ENCODE measurements around the gene SEZ6L.
A peak's percentile ranks its signal among the peaks of the same experiment; 100 is the strongest.

Gene SEZ6L

DNA sequence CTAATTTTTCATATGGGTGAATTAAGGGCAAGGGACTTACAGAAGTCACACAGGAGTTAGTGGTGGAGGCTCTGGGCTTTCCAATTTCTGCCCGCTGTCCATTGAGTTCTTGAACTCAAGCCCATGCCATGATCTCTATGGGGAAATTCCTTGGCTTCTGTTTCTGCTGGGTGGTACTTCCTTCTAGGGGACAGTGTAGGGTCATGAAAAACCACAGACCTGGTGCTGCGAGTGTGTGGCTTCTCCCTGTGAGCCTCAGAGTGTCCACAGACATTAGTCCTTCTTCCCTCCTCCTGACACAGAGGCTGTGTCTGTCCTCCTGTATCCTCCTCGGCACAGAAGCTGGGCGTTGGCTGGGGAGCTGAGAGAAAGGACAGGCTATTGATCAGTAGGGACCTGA lies 6.3 kb upstream of the SEZ6L start:
- Histone ChIP-seq H3K4me1 (ENCODE audit: control extremely low read depth in 1 of 4, control insufficient read depth in 4 of 4, insufficient read depth in 4 of 4, low read length in 3 of 4) (peaks cover 0 to 1% (median 0%) of the 10 kb centered on the region in 4 experiments), H3K27me3 (replicated peaks in 2 of 5; ENCODE audit: control insufficient read depth in 4 of 5, insufficient read depth in 5 of 5, low read length in 4 of 5) (peaks cover 2 to 36% (median 7%) of the 10 kb centered on the region in 5 experiments), H3K9me3 (ENCODE audit: control extremely low read depth in 1 of 5, control insufficient read depth in 4 of 5, insufficient read depth in 2 of 5, low read depth in 1 of 5, low read length in 4 of 5) (no peaks in the 10 kb centered on the region), H3K4me3 (ENCODE audit: control insufficient read depth in 1 of 7, extremely low read depth in 1 of 7, insufficient read depth in 4 of 7, low read depth in 2 of 7, low read length in 6 of 7) (no peak overlapping the region), H3K27ac (ENCODE audit: insufficient read depth in 1 of 2, low read depth in 1 of 2, low read length in 2 of 2, poor library complexity in 1 of 2, severe bottlenecking in 2 of 2) (no peak overlapping the region), H3K36me3 (ENCODE audit: control insufficient read depth in 4 of 4, insufficient read depth in 4 of 4, low read length in 3 of 4) (no peaks in the 10 kb centered on the region)
- WGBS (ENCODE audit: insufficient coverage): 59% methylated on average over 2 of the region's 4 CpGs
- DNase-seq: no peak
- POLR2A ChIA-PET: no interaction called here
- CTCF ChIA-PET: no interaction called here

DNA sequence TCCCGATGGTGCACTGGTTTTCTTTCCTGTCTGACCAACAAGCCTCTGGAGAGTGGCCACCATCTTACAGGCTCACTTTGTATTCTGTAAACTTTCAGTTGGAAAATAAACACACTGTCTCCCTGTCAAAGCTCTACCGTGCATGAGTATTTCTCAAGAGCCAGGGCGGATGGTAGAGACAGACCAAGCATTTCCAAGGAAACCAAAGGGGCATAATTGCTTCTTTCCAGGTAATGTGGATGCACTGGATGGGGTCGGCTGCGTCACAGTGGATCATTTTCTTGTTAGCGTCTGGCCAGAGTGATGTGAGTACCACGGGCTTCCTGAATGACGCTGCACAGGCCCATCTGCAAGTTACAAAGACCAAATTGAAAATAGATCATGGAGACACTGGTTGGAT lies 5.1 kb upstream of the SEZ6L start:
- Histone ChIP-seq H3K27ac (ENCODE audit: insufficient read depth in 1 of 2, low read depth in 1 of 2, low read length in 2 of 2, poor library complexity in 1 of 2, severe bottlenecking in 2 of 2) (no peak overlapping the region), H3K27me3 (replicated peaks in 2 of 5; ENCODE audit: control insufficient read depth in 4 of 5, insufficient read depth in 5 of 5, low read length in 4 of 5) (peaks cover 2 to 36% (median 7%) of the 10 kb centered on the region in 5 experiments), H3K4me3 (ENCODE audit: control insufficient read depth in 1 of 7, extremely low read depth in 1 of 7, insufficient read depth in 4 of 7, low read depth in 2 of 7, low read length in 6 of 7) (no peak overlapping the region), H3K4me1 (ENCODE audit: control extremely low read depth in 1 of 4, control insufficient read depth in 4 of 4, insufficient read depth in 4 of 4, low read length in 3 of 4) (peaks cover 0 to 14% (median 10%) of the 10 kb centered on the region in 4 experiments), H3K9me3 (ENCODE audit: control extremely low read depth in 1 of 5, control insufficient read depth in 4 of 5, insufficient read depth in 2 of 5, low read depth in 1 of 5, low read length in 4 of 5) (no peaks in the 10 kb centered on the region), H3K36me3 (ENCODE audit: control insufficient read depth in 4 of 4, insufficient read depth in 4 of 4, low read length in 3 of 4) (no peaks in the 10 kb centered on the region)
- POLR2A ChIA-PET: no interaction called here
- DNase-seq: no peak
- 82% methylated on average over 8 of the region's 8 CpGs for WGBS (ENCODE audit: insufficient coverage)
- CTCF ChIA-PET: no interaction called here

DNA sequence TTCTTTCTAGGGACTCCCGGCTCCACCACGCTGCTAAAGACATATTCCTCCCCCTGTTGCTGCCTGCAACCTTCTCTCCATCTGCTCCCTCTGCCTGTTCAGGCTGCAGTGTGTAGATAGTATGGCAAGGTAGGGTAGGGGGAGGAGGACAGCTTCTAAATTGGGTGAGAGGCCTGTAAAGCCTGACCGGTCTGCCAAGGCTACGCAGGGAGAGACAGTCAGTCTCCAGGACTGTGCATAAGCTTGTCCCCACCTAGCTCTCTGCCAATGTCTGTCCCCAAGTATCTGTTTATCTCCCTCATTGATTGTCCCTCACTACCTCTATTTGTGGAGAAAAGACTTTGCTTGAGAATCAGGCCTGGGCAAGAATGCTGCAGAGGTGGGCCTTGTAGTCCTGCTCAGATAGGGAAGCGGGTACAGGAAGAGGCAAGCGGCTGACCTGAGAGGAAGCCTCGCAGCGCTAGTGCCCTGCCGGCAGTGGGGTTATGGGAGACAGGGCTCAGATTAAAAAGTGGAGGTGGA lies 871 bp upstream of the SEZ6L start:
- no peaks in the 10 kb centered on the region for H3K36me3 ChIP-seq (ENCODE audit: control insufficient read depth in 4 of 4, insufficient read depth in 4 of 4, low read length in 3 of 4)
- no peak overlapping the region for H3K27ac ChIP-seq (ENCODE audit: insufficient read depth in 1 of 2, low read depth in 1 of 2, low read length in 2 of 2, poor library complexity in 1 of 2, severe bottlenecking in 2 of 2)
- peaks cover 2 to 32% (median 20%) of the 10 kb centered on the region in 5 experiments for H3K27me3 ChIP-seq (replicated peaks in 2 of 5; ENCODE audit: control insufficient read depth in 4 of 5, insufficient read depth in 5 of 5, low read length in 4 of 5)
- DNase-seq: peak in 2 of 3 donors; percentile 26 to 35
- peaks cover 0 to 26% (median 24%) of the 10 kb centered on the region in 4 experiments for H3K4me1 ChIP-seq (ENCODE audit: control extremely low read depth in 1 of 4, control insufficient read depth in 4 of 4, insufficient read depth in 4 of 4, low read length in 3 of 4)
- no peaks in the 10 kb centered on the region for H3K9me3 ChIP-seq (ENCODE audit: control extremely low read depth in 1 of 5, control insufficient read depth in 4 of 5, insufficient read depth in 2 of 5, low read depth in 1 of 5, low read length in 4 of 5)
- POLR2A ChIA-PET: no interaction called here
- WGBS (ENCODE audit: insufficient coverage): 0% methylated on average over 5 of the region's 9 CpGs
- peak overlapping the region in 2 of 7 experiments; percentile 58 to 62 for H3K4me3 ChIP-seq (ENCODE audit: control insufficient read depth in 1 of 7, extremely low read depth in 1 of 7, insufficient read depth in 4 of 7, low read depth in 2 of 7, low read length in 6 of 7)
- CTCF ChIA-PET: no interaction called here

DNA sequence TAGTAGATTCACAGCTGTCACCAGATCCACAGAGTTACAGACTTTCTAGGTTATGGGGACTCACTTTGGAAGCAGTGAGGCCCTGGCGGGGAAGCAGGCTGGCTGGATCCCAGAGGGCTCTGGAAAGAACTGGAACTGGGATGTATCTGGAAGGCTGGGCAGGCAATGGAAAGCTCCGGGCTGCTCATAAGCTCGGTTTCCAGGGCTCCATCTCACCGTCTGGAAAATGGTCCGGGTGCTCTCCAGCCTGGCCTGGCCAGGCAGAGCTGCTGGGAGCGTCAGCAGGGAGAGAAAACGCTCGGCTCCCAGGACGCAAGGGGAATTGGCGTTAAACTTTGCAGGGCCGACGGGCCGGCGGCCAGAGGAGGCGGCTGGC lies 335 bp upstream of the SEZ6L start:
- Histone ChIP-seq H3K4me1 (ENCODE audit: control extremely low read depth in 1 of 4, control insufficient read depth in 4 of 4, insufficient read depth in 4 of 4, low read length in 3 of 4) (peaks cover 0 to 26% (median 24%) of the 10 kb centered on the region in 4 experiments), H3K9me3 (ENCODE audit: control extremely low read depth in 1 of 5, control insufficient read depth in 4 of 5, insufficient read depth in 2 of 5, low read depth in 1 of 5, low read length in 4 of 5) (no peaks in the 10 kb centered on the region), H3K4me3 (ENCODE audit: control insufficient read depth in 1 of 7, extremely low read depth in 1 of 7, insufficient read depth in 4 of 7, low read depth in 2 of 7, low read length in 6 of 7) (peak overlapping the region in 6 of 7 experiments; percentile 40 to 62 (median 56)), H3K27me3 (replicated peaks in 2 of 5; ENCODE audit: control insufficient read depth in 4 of 5, insufficient read depth in 5 of 5, low read length in 4 of 5) (peaks cover 2 to 34% (median 20%) of the 10 kb centered on the region in 5 experiments), H3K36me3 (ENCODE audit: control insufficient read depth in 4 of 4, insufficient read depth in 4 of 4, low read length in 3 of 4) (no peaks in the 10 kb centered on the region), H3K27ac (ENCODE audit: insufficient read depth in 1 of 2, low read depth in 1 of 2, low read length in 2 of 2, poor library complexity in 1 of 2, severe bottlenecking in 2 of 2) (no peak overlapping the region)
- 12% methylated on average over 11 of the region's 15 CpGs for WGBS (ENCODE audit: insufficient coverage)
- CTCF ChIA-PET: no interaction called here
- DNase-seq: no peak
- POLR2A ChIA-PET: interaction anchor here (0.6 kb wide), 1 partner anchor 1287 kb away, joined by 3 read pairs; no protein-coding TSS in a partner anchor

DNA sequence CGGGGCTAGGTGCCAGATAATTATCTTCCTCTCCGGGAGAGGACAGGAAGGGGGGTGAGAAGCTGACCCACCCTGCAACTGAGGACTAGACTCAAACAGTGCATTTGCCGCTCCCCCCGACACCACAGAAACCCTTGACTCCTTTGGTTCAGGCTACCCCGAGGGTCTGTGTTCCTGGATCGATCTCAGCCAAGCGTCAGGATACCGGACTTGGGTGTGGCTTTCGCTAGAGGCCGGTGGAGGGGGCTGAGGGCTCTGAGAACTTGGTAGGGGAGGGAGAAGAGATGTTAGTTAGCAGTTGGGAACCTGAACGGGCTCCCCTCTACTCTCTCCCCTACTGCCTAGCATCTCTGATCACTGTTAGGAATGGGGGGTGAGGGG lies 840 bp downstream of the SEZ6L start:
- H3K4me3 ChIP-seq (ENCODE audit: control insufficient read depth in 1 of 7, extremely low read depth in 1 of 7, insufficient read depth in 4 of 7, low read depth in 2 of 7, low read length in 6 of 7): peak overlapping the region in 6 of 7 experiments; percentile 35 to 58 (median 56)

DNA sequence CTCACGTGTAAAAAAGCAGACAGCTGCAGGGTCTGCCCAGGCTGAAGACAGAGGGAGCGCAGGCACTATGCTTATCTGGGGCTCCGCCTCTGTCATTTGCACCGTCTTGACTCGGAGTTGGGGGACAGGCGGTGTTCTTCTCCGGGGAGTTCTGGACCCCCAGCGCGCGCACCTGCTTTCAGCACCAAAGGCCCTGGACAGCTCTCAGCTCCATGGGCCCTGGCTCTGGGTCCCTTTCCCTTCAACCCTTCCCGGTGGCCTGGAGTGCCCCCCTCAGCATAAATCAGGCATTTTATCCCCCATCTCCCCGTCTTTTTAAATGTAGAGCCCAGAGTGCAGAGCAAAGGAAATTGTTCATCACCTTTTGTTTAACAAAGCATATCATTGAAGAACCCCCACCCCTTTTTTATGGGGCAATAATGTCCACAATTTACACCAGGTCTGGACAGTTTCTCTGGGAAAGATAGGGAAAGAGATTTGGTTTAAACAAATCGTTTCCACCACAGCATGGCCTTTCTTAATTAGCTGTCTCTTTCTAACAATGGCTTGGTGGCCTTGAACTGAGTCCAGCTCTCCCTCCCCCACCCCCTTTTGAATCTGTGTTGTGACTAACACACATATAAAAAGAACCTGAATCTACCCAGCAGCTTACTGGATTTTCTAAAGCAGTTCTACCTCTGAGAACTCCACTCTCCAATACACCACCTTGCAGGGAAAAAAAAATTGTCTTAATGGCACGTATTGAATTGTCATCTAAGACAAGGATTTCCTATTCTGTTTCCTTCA lies 1.7 kb downstream of the SEZ6L start:
- Histone ChIP-seq H3K27me3 (replicated peaks in 2 of 5; ENCODE audit: control insufficient read depth in 4 of 5, insufficient read depth in 5 of 5, low read length in 4 of 5) (peaks cover 0 to 32% (median 17%) of the 10 kb centered on the region in 5 experiments), H3K36me3 (ENCODE audit: control insufficient read depth in 4 of 4, insufficient read depth in 4 of 4, low read length in 3 of 4) (no peaks in the 10 kb centered on the region), H3K27ac (ENCODE audit: insufficient read depth in 1 of 2, low read depth in 1 of 2, low read length in 2 of 2, poor library complexity in 1 of 2, severe bottlenecking in 2 of 2) (no peak overlapping the region), H3K4me3 (ENCODE audit: control insufficient read depth in 1 of 7, extremely low read depth in 1 of 7, insufficient read depth in 4 of 7, low read depth in 2 of 7, low read length in 6 of 7) (no peak overlapping the region), H3K9me3 (ENCODE audit: control extremely low read depth in 1 of 5, control insufficient read depth in 4 of 5, insufficient read depth in 2 of 5, low read depth in 1 of 5, low read length in 4 of 5) (no peaks in the 10 kb centered on the region), H3K4me1 (ENCODE audit: control extremely low read depth in 1 of 4, control insufficient read depth in 4 of 4, insufficient read depth in 4 of 4, low read length in 3 of 4) (peaks cover 0 to 26% (median 24%) of the 10 kb centered on the region in 4 experiments)
- WGBS (ENCODE audit: insufficient coverage): 12% methylated on average over 12 of the region's 14 CpGs
- peak in 2 of 3 donors; percentile 53 to 62 for DNase-seq
- ChIA-PET CTCF (interaction anchor here (0.9 to 1.6 kb wide), 7 partner anchors 9 to 149 kb away, joined by 3 read pairs; no protein-coding TSS in a partner anchor), POLR2A (no interaction called here)

More for the DNA sequence above, 840 bp downstream of the SEZ6L start:
- H3K27ac ChIP-seq (ENCODE audit: insufficient read depth in 1 of 2, low read depth in 1 of 2, low read length in 2 of 2, poor library complexity in 1 of 2, severe bottlenecking in 2 of 2): no peak overlapping the region
- WGBS (ENCODE audit: insufficient coverage): 3% methylated on average over 6 of the region's 11 CpGs
- no peaks in the 10 kb centered on the region for H3K36me3 ChIP-seq (ENCODE audit: control insufficient read depth in 4 of 4, insufficient read depth in 4 of 4, low read length in 3 of 4)
- H3K27me3 ChIP-seq (replicated peaks in 2 of 5; ENCODE audit: control insufficient read depth in 4 of 5, insufficient read depth in 5 of 5, low read length in 4 of 5): peaks cover 2 to 38% (median 20%) of the 10 kb centered on the region in 5 experiments
- no peaks in the 10 kb centered on the region for H3K9me3 ChIP-seq (ENCODE audit: control extremely low read depth in 1 of 5, control insufficient read depth in 4 of 5, insufficient read depth in 2 of 5, low read depth in 1 of 5, low read length in 4 of 5)
- H3K4me1 ChIP-seq (ENCODE audit: control extremely low read depth in 1 of 4, control insufficient read depth in 4 of 4, insufficient read depth in 4 of 4, low read length in 3 of 4): peaks cover 0 to 26% (median 24%) of the 10 kb centered on the region in 4 experiments
- ChIA-PET CTCF (interaction anchor here (0.5 to 1.5 kb wide), 4 partner anchors 17 to 304 kb away, joined by 3 to 5 read pairs (median 3); no protein-coding TSS in a partner anchor), POLR2A (no interaction called here)
- peak in 1 of 3 donors; percentile 5 for DNase-seq
